HCT116 (cell line): ENCODE results near the gene GRID2. TPM values are rescaled to one million over a fixed set of nuclear protein-coding genes. Genes with fewer than 3 reads are reported as not detected.

ENCODE experiments used
- ATAC-seq: fragments of 200-7000 bp; cut with Tn5 transposase; 2 replicates; pipeline ENCODE4 v1.9.1; 2020; ENCODE audit warnings: mild to moderate bottlenecking, moderate library complexity
- BruUV-seq: library from RNA; stranded (reverse); fragments of 400-500 nt; replicated peaks from 2 replicates; lab custom pipeline; 2021; lab: Mats Ljungman, UMichigan
- CTCF ChIA-PET: fragments of 300-600 bp; sonication (Branson Sonifier 250); formaldehyde crosslinking; loops from one replicate; lab custom pipeline; 2021; ENCODE audit warnings: antibody characterized with exemption; lab: Charles Lee
- POLR2A ChIA-PET: fragments of 300-600, 350-600 bp; sonication (Branson Sonifier 250); formaldehyde crosslinking; loops from one replicate; lab custom pipeline; 2021; ENCODE audit warnings: antibody characterized with exemption; lab: Charles Lee
- RAD21 ChIA-PET, 2 experiments: fragments of 300-600 bp; sonication (Branson Sonifier 250); formaldehyde crosslinking; loops; one replicate each; lab custom pipeline; 2023; ENCODE audit warnings: low total read pairs in 2 of 2; ENCODE audit not compliant: uncharacterized antibody in 2 of 2, unreplicated experiment in 2 of 2, low non-redundant PET in 1 of 2; lab: Charles Lee
- DNase-seq: peaks from one replicate; pipeline ENCODE4 v3.0.0-alpha.2; 2010; ENCODE audit warnings: low read depth, low spot score
- H2AFZ ChIP-seq: fragments of 200-600 bp; shearing (Covaris generic), sonication (generic); 2 replicates; pipeline ENCODE4 v1.6.1; 2017; ENCODE audit warnings: low read depth, mixed run types, mixed read lengths, antibody characterized with exemption, low read length; ENCODE audit not compliant: poor library complexity, severe bottlenecking
- H3K27ac ChIP-seq: 2 replicates; pipeline ENCODE4 v1.5.1; 2012; ENCODE audit warnings: low read depth, low read length
- H3K27me3 ChIP-seq: fragments of 200-600 bp; sonication (generic); 2 replicates; pipeline ENCODE4 v1.6.1; 2016; ENCODE audit warnings: mixed run types, low read length, mixed read lengths; ENCODE audit not compliant: insufficient read depth
- H3K36me3 ChIP-seq, 2 experiments: fragments of 200-500 bp in 1 of 2; fragments of 200-600 bp in 1 of 2; sonication (Bioruptor generic) in 1 of 2; sonication (generic) in 1 of 2; 2 replicates each; pipeline versions ENCODE4 v1.5.1 to v1.6.1; 2014 to 2016; ENCODE audit warnings: low read length in 2 of 2, inconsistent platforms in 1 of 2, mixed read lengths in 1 of 2, mixed run types in 1 of 2; ENCODE audit not compliant: insufficient read depth in 2 of 2, control insufficient read depth in 1 of 2
- H3K4me1 ChIP-seq, 2 experiments: fragments of 200-600 bp in 1 of 2; sonication (generic) in 1 of 2; 2 replicates each; pipeline versions ENCODE4 v1.5.1 to v1.6.1; 2012 to 2017; ENCODE audit warnings: low read length in 2 of 2, inconsistent platforms in 1 of 2, mild to moderate bottlenecking in 1 of 2, mixed read lengths in 1 of 2, mixed run types in 1 of 2, moderate library complexity in 1 of 2; ENCODE audit not compliant: insufficient read depth in 2 of 2, control insufficient read depth in 1 of 2
- H3K4me2 ChIP-seq: fragments of 200-600 bp; sonication (generic); 2 replicates; pipeline ENCODE4 v1.6.1; 2017; ENCODE audit warnings: mixed run types, low read length, mixed read lengths
- H3K4me3 ChIP-seq, 2 experiments: fragments of 200-600 bp in 1 of 2; sonication (generic) in 1 of 2; replicated peaks in 1 of 2; 2 replicates each; pipeline ENCODE4 v1.5.1; 2011 to 2016; ENCODE audit warnings: low read length in 2 of 2, control low read depth in 1 of 2, low read depth in 1 of 2, mild to moderate bottlenecking in 1 of 2, mixed read lengths in 1 of 2, mixed run types in 1 of 2
- H3K79me2 ChIP-seq: fragments of 200-600 bp; sonication (generic); 2 replicates; pipeline ENCODE4 v1.6.1; 2017; ENCODE audit warnings: mild to moderate bottlenecking, mixed run types, low read length, moderate library complexity, mixed read lengths; ENCODE audit not compliant: insufficient read depth
- H3K9ac ChIP-seq: fragments of 200-600 bp; sonication (generic); 2 replicates; pipeline ENCODE4 v1.6.1; 2016; ENCODE audit warnings: low read length, mixed read lengths
- H3K9me2 ChIP-seq: fragments of 200-600 bp; sonication (generic), shearing (Covaris generic); 2 replicates; pipeline ENCODE4 v1.6.1; 2017; ENCODE audit warnings: mixed run types, mild to moderate bottlenecking, moderate library complexity; ENCODE audit not compliant: insufficient read depth
- H3K9me3 ChIP-seq, 2 experiments: fragments of 200-500 bp in 1 of 2; fragments of 200-600 bp in 1 of 2; sonication (Bioruptor generic) in 1 of 2; sonication (generic) in 1 of 2; 2 replicates each; pipeline ENCODE4 v1.6.1; 2014 to 2017; ENCODE audit warnings: low read length in 2 of 2, mixed read lengths in 2 of 2, inconsistent platforms in 1 of 2, low read depth in 1 of 2, mild to moderate bottlenecking in 1 of 2, mixed run types in 1 of 2, moderate library complexity in 1 of 2; ENCODE audit not compliant: control insufficient read depth in 1 of 2, insufficient read depth in 1 of 2
- H4K20me1 ChIP-seq: fragments of 200-600 bp; sonication (generic), shearing (Covaris generic); 2 replicates; pipeline ENCODE4 v1.6.1; 2017; ENCODE audit warnings: mixed run types, mild to moderate bottlenecking, moderate library complexity; ENCODE audit not compliant: insufficient read depth
- CEBPB ChIP-seq: IDR thresholded peaks from 2 replicates; pipeline ENCODE4 v1.6.1; 2012; ENCODE audit warnings: low read depth
- EGR1 ChIP-seq: IDR thresholded peaks from 2 replicates; pipeline ENCODE4 v1.6.1; 2012; ENCODE audit warnings: low read depth
- EZH2 ChIP-seq: fragments of 200-600 bp; sonication (generic); IDR thresholded peaks from 2 replicates; pipeline ENCODE4 v1.6.1; 2017; ENCODE audit warnings: antibody characterized with exemption, mixed run types
- FOSL1 ChIP-seq: IDR thresholded peaks from 2 replicates; pipeline ENCODE4 v1.6.1; 2012; ENCODE audit warnings: low read depth
- POLR2A ChIP-seq: IDR thresholded peaks from 2 replicates; pipeline ENCODE4 v1.7.0; 2011; ENCODE audit warnings: borderline replicate concordance; ENCODE audit not compliant: insufficient read depth, insufficient read length; ENCODE audit errors: extremely low read depth
- POLR2AphosphoS5 ChIP-seq: IDR thresholded peaks from 2 replicates; pipeline ENCODE4 v1.6.1; 2011; ENCODE audit warnings: mild to moderate bottlenecking, low read depth, low read length, moderate library complexity
- RAD21 ChIP-seq: IDR thresholded peaks from 2 replicates; pipeline ENCODE4 v1.6.1; 2012; ENCODE audit warnings: low read depth, mild to moderate bottlenecking
- SRF ChIP-seq: IDR thresholded peaks from 2 replicates; pipeline ENCODE4 v1.6.1; 2012; ENCODE audit warnings: low read depth
- TCF7L2 ChIP-seq: IDR thresholded peaks from 2 replicates; pipeline ENCODE4 v1.7.0; 2011; ENCODE audit warnings: borderline replicate concordance, inconsistent platforms; ENCODE audit not compliant: insufficient read depth, insufficient read length; ENCODE audit errors: extremely low read depth
- YY1 ChIP-seq: IDR thresholded peaks from 2 replicates; pipeline ENCODE4 v1.6.1; 2011; ENCODE audit warnings: low read length, low read depth, moderate library complexity, mild to moderate bottlenecking; ENCODE audit not compliant: insufficient replicate concordance; ENCODE audit errors: extremely low read depth
- ZFX ChIP-seq: fragments of 450-650 bp; IDR thresholded peaks from 2 replicates; pipeline ENCODE4 v1.6.1; 2017
- ZNF274 ChIP-seq: fragments of 200-500 bp; sonication (Bioruptor generic); IDR thresholded peaks from 2 replicates; pipeline ENCODE4 v1.6.1; 2014; ENCODE audit warnings: mild to moderate bottlenecking, low read depth, low read length, inconsistent platforms
- intact Hi-C: fragments of 100-400 bp; cut with micrococcal nuclease; formaldehyde crosslinking; loops from 2 replicates; pipeline ENCODE4 v1.10.0; 2022
- total RNA-seq: library from RNA; stranded (reverse); gene quantifications from one replicate; pipeline ENCODE4 v1.2.1, GENCODE V29; 2021; ENCODE audit not compliant: unreplicated experiment
- TF ChIP-seq, protein P1 (sequence below), 3 experiments: fragments of 200-600 bp in 1 of 3; sonication (generic) in 1 of 3; IDR thresholded peaks in 2 of 3; conservative IDR thresholded peaks in 1 of 3; 2 replicates each; pipeline ENCODE4 v1.5.1; 2012 to 2017; ENCODE audit warnings: low read depth in 2 of 3, low read length in 2 of 3, antibody characterized with exemption in 1 of 3, borderline replicate concordance in 1 of 3, control low read depth in 1 of 3, mild to moderate bottlenecking in 1 of 3, mixed read lengths in 1 of 3, mixed run types in 1 of 3, moderate library complexity in 1 of 3; ENCODE audit not compliant: insufficient read depth in 1 of 3
- TF ChIP-seq, protein P2 (sequence below): IDR thresholded peaks from 2 replicates; pipeline ENCODE4 v1.6.1; 2011; ENCODE audit warnings: mild to moderate bottlenecking, low read length, moderate library complexity; ENCODE audit not compliant: insufficient replicate concordance; ENCODE audit errors: extremely low read depth
- TF ChIP-seq, protein P3 (sequence below): IDR thresholded peaks from 2 replicates; pipeline ENCODE4 v1.6.1; 2012

Gene GRID2
- total RNA-seq, 1 experiment from 2014 or later = not detected

DNA sequence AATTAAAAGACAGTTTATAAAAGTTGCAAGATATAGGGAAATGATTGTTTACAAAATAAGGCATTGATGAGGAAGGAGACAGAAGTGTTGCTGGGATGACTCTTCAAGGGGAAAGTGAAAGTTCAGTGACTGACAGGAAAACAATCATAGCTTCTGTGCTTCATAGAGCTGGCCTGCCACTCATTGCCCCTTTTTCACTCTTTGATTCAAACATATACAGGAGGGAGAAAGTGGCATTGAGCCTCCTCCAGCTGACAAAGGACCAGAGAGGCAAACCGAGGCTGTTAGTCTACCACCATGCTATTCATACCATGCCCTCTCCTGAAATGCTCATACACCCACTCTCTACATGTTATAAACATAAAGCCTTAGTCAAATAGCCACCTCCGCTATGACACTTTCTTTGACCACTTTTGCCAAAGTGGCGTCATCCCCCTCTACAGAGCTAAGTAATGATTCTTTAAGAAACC lies 1445.6 kb downstream of the GRID2 start:
- no peak overlapping the region for H2AFZ ChIP-seq
- H3K4me1 ChIP-seq = no peaks in the 10 kb centered on the region
- intact Hi-C loops = no loop called here
- ChIA-PET POLR2A (no interaction called here), RAD21 (no interaction called here), CTCF (interaction anchor here (0.7 kb wide), 1 partner anchor 1022 kb away, joined by 3 read pairs; no protein-coding TSS in a partner anchor)
- DNase-seq (no peak), ATAC-seq (no peak)
- no peaks in the 10 kb centered on the region for H3K9me3 ChIP-seq
- no peak overlapping the region for H3K4me2 ChIP-seq
- no peak overlapping the region for H3K9ac ChIP-seq
- H4K20me1 ChIP-seq = no peaks in the 10 kb centered on the region
- TF ChIP-seq ZFX (no peak), RAD21 (no peak), EZH2 (no peak), YY1 (no peak), FOSL1 (no peak), EGR1 (no peak), SRF (no peak), POLR2AphosphoS5 (no peak), CEBPB (no peak), TCF7L2 (no peak), POLR2A (no peak), ZNF274 (no peak)
- TF ChIP-seq, protein P1, sequence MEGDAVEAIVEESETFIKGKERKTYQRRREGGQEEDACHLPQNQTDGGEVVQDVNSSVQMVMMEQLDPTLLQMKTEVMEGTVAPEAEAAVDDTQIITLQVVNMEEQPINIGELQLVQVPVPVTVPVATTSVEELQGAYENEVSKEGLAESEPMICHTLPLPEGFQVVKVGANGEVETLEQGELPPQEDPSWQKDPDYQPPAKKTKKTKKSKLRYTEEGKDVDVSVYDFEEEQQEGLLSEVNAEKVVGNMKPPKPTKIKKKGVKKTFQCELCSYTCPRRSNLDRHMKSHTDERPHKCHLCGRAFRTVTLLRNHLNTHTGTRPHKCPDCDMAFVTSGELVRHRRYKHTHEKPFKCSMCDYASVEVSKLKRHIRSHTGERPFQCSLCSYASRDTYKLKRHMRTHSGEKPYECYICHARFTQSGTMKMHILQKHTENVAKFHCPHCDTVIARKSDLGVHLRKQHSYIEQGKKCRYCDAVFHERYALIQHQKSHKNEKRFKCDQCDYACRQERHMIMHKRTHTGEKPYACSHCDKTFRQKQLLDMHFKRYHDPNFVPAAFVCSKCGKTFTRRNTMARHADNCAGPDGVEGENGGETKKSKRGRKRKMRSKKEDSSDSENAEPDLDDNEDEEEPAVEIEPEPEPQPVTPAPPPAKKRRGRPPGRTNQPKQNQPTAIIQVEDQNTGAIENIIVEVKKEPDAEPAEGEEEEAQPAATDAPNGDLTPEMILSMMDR (IDR thresholded peaks at IDR 0.05 in 2 of 3, conservative IDR thresholded peaks at IDR 0.05 in 1 of 3; ENCODE audit: borderline replicate concordance in 1 of 3, insufficient read depth in 1 of 3, low read depth in 2 of 3, low read length in 2 of 3) = no peak
- TF ChIP-seq, protein P2, sequence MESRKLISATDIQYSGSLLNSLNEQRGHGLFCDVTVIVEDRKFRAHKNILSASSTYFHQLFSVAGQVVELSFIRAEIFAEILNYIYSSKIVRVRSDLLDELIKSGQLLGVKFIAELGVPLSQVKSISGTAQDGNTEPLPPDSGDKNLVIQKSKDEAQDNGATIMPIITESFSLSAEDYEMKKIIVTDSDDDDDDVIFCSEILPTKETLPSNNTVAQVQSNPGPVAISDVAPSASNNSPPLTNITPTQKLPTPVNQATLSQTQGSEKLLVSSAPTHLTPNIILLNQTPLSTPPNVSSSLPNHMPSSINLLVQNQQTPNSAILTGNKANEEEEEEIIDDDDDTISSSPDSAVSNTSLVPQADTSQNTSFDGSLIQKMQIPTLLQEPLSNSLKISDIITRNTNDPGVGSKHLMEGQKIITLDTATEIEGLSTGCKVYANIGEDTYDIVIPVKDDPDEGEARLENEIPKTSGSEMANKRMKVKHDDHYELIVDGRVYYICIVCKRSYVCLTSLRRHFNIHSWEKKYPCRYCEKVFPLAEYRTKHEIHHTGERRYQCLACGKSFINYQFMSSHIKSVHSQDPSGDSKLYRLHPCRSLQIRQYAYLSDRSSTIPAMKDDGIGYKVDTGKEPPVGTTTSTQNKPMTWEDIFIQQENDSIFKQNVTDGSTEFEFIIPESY = no peak
- TF ChIP-seq, protein P3, sequence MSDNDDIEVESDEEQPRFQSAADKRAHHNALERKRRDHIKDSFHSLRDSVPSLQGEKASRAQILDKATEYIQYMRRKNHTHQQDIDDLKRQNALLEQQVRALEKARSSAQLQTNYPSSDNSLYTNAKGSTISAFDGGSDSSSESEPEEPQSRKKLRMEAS = no peak
- H3K9me2 ChIP-seq = 0 out of 2 replicates have a peak, but pooled peaks cover 2% of the 10 kb centered on the region
- H3K36me3 ChIP-seq = no peaks in the 10 kb centered on the region
- H3K27me3 ChIP-seq = no peaks in the 10 kb centered on the region
- no peak overlapping the region for H3K27ac ChIP-seq
- no TSS peak for BruUV-seq
- H3K4me3 ChIP-seq = no peak overlapping the region
- no peaks in the 10 kb centered on the region for H3K79me2 ChIP-seq
